ENCODE results near the gene COL7A1. TPM values are rescaled to one million over a fixed set of nuclear protein-coding genes. Genes with fewer than 3 reads are reported as not detected.
A peak's percentile ranks its signal among the peaks of the same experiment; 100 is the strongest.

COL7A1 gene
- total RNA-seq, 4 donors from 2014 or later = 0.88 to 21.6 (median 19.1) TPM

DNA sequence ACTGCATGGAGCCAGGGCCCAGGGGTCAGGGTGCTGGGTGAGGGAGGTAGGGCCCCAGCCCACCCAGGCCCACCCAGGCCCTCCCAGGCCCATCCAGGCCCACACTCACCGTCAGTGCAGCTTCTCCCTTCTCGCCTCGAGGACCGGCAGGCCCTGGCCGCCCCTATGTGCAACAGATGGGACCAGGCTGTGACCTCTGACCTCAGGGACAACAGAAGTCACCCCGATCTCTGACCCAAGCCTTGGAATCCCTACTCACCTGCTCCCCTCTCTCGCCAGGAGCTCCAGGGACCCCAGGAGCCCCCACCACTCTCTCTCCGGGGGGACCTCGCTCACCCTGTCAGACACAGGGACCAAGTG lies 28.7 kb downstream of the COL7A1 start:
- H3K9me3 ChIP-seq = no peaks in the 10 kb centered on the region
- no peaks in the 10 kb centered on the region for H3K36me3 ChIP-seq
- H3K4me3 ChIP-seq = no peak overlapping the region
- no peak for DNase-seq
- H3K4me1 ChIP-seq = no peaks in the 10 kb centered on the region
- TF ChIP-seq CTCF (IDR thresholded peaks at IDR 0.05) (no peak), POLR2A (IDR thresholded peaks at IDR 0.05) (no peak)
- H3K27ac ChIP-seq = peak overlapping the region in 1 of 2 donors; percentile 24
- no peaks in the 10 kb centered on the region for H3K27me3 ChIP-seq
- intact Hi-C loops (cut with DNase I; ENCODE audit: low total_unique reads) = no loop called here

DNA sequence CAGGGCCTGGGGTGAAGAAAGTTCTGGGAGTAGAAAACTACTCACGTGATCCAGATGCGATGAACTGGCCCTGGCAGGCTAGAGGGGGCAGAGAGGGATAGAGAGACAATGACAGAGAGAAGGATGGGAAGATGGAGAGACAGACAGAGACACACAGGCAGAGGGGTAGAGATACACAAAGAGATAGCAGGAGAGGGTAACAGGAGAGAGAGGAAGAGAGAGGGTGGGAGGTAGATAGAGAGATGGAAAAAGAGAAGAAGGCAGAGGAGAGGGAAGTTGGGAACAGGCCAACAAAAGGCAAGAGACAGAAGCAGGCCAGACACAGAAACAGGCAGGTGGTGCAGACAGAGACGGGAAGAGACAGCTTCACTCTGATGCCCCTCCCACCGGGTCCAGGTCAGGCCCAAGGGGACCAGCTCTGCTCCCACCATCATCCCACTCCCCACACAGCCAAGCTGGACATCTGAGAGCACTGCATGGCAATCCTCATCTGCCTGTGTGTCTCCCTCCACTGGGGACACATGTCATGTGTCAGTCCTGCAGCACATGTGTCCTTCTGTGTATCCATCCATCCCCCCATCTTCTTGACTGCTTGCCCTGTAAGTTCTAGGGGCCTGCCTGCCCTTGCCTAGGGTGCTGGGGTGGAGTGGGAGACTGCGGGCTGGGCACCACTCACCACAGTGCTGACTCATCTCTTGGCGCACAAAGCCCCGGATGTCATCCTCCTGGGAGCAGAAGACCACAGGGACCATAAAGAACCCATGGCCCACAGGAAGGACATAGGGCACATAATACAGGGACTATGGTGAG lies 29.3 kb downstream of the COL7A1 start:
- H3K36me3 ChIP-seq = no peaks in the 10 kb centered on the region
- DNase-seq = no peak
- no peaks in the 10 kb centered on the region for H3K9me3 ChIP-seq
- H3K4me1 ChIP-seq = no peaks in the 10 kb centered on the region
- intact Hi-C loops (cut with DNase I; ENCODE audit: low total_unique reads) = no loop called here
- no peak for TF ChIP-seq POLR2A (IDR thresholded peaks at IDR 0.05)
- no peak for TF ChIP-seq CTCF (IDR thresholded peaks at IDR 0.05)
- H3K27me3 ChIP-seq = no peaks in the 10 kb centered on the region
- H3K4me3 ChIP-seq = no peak overlapping the region
- H3K27ac ChIP-seq = peak overlapping the region in 1 of 2 donors; percentile 24

DNA sequence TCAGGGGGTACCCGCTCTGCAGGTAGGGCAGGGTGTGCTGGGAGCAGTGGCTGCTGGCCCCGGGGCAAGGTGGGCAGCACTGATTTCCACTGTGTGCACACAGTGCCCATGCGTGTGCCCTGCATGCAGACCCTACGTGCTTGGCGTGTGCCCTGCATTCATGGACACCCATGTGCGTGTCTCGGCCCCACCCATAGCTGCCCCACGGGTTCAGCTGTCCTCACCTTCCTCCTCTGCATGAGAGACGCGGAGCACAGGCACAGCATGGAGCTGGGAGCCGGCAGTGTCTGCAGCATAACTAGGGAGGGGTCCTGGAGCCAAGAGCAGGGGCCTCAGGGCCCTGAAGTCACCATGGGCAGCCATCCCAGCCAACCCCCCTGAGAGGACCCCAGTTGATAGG lies 29.9 kb downstream of the COL7A1 start:
- no peak overlapping the region for H3K27ac ChIP-seq
- H3K27me3 ChIP-seq = no peaks in the 10 kb centered on the region
- intact Hi-C loops (cut with DNase I; ENCODE audit: low total_unique reads) = no loop called here
- H3K4me1 ChIP-seq = no peaks in the 10 kb centered on the region
- TF ChIP-seq POLR2A (IDR thresholded peaks at IDR 0.05) (no peak), CTCF (IDR thresholded peaks at IDR 0.05) (no peak)
- H3K4me3 ChIP-seq = no peak overlapping the region
- no peaks in the 10 kb centered on the region for H3K36me3 ChIP-seq
- no peak for DNase-seq
- H3K9me3 ChIP-seq = no peaks in the 10 kb centered on the region

- H3K4me1 ChIP-seq = no peaks in the 10 kb centered on the region
- no peaks in the 10 kb centered on the region for H3K27me3 ChIP-seq
- no peaks in the 10 kb centered on the region for H3K36me3 ChIP-seq
- H3K27ac ChIP-seq = no peak overlapping the region
- intact Hi-C loops (cut with DNase I; ENCODE audit: low total_unique reads) = no loop called here
- no peaks in the 10 kb centered on the region for H3K9me3 ChIP-seq
- DNase-seq = no peak
- TF ChIP-seq CTCF (IDR thresholded peaks at IDR 0.05) = no peak
- no peak overlapping the region for H3K4me3 ChIP-seq
Observed at GRCh38 chr3:48564667-48565066, 30.5 kb downstream of the COL7A1 start.

DNA sequence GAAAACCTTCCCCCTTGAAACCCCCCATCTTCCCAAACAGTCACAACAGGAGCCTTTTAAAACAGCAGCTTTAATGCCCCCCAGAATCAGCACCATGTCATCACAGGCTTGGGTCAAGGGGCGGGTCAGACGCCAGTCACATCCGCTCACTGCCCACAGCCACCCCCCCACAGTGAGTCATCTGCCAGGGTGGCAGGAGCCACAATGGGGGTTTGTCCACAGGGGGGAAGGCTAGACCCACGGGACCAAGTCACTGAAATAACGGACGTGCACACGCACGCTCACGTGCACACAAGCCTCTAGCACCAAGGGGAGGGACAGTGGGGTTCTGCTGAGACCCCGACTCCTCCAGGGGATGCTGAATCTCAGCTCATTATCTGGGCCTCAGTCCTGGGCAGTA lies 31.1 kb downstream of the COL7A1 start:
- Histone ChIP-seq H3K9me3 (no peaks in the 10 kb centered on the region), H3K36me3 (no peaks in the 10 kb centered on the region), H3K27me3 (no peaks in the 10 kb centered on the region), H3K4me1 (no peaks in the 10 kb centered on the region), H3K4me3 (no peak overlapping the region), H3K27ac (no peak overlapping the region)
- intact Hi-C loops (cut with DNase I; ENCODE audit: low total_unique reads) = no loop called here
- no peak for TF ChIP-seq POLR2A (IDR thresholded peaks at IDR 0.05)
- TF ChIP-seq CTCF (IDR thresholded peaks at IDR 0.05) = no peak
- DNase-seq = no peak

All from uterus (tissue), 4 donors.